HUES64 (cell line): Measurements from ENCODE around the gene MSI2.

Experiments
- H3K27ac ChIP-seq: 2 replicates; pipeline ENCODE4 v1.7.0; 2013; ENCODE audit warnings: low read depth, low read length, inconsistent platforms
- H3K27me3 ChIP-seq: 2 replicates; pipeline ENCODE4 v1.6.1; 2013; ENCODE audit warnings: mild to moderate bottlenecking, low read length; ENCODE audit not compliant: insufficient read depth
- H3K36me3 ChIP-seq: 2 replicates; pipeline ENCODE4 v1.6.1; 2013; ENCODE audit warnings: mild to moderate bottlenecking, low read length; ENCODE audit not compliant: insufficient read depth
- H3K4me1 ChIP-seq: 2 replicates; pipeline ENCODE4 v1.6.1; 2013; ENCODE audit warnings: mild to moderate bottlenecking, low read length, moderate library complexity; ENCODE audit not compliant: insufficient read depth
- H3K4me3 ChIP-seq: 2 replicates; pipeline ENCODE4 v1.5.1; 2013; ENCODE audit warnings: mild to moderate bottlenecking, low read length, moderate library complexity
- H3K9ac ChIP-seq: 2 replicates; pipeline ENCODE4 v1.6.1; 2013; ENCODE audit warnings: mild to moderate bottlenecking, low read depth, low read length
- H3K9me3 ChIP-seq: 2 replicates; pipeline ENCODE4 v1.6.1; 2013; ENCODE audit warnings: low read depth, low read length; ENCODE audit not compliant: insufficient read depth
- WGBS: fragments of 150-250, 120-280 bp; methylation state at CpG from one replicate; pipeline ENCODE4 v1.1.7; 2013; ENCODE audit warnings: missing lambda C conversion rate; 5-methylcytosine and 5-hydroxymethylcytosine counted together

MSI2 gene

GRCh38 chr17:57649731-57650484 lies 393.6 kb downstream of the MSI2 start:
- WGBS: 36% methylated on average over 8 of the region's 8 CpGs

DNA sequence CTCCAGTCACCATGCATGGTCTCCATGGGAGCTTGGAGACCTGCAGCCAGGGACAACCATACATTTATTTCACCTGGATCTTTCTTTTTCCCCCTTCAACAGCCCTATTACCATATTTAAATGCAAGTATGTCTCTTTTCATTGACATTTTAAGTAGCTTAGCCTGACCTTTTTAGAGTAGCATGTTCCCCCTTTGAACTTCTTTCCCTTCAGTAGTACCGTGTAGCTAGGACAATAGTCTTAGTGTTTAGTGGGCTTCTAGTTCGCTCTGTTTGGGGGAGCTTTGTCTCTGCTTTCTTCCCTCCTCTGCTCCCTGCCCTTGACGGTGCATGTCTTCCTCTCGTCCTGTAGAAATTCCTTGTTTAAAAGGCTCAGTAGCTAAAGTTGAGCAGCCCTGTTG lies 394.2 kb downstream of the MSI2 start:
- H3K4me3 ChIP-seq: peak overlapping the region; percentile 25
- 30% methylated on average over 3 of the region's 4 CpGs for WGBS
- no peaks in the 10 kb centered on the region for H3K9me3 ChIP-seq
- H3K27ac ChIP-seq: peak overlapping the region; percentile 90
- no peaks in the 10 kb centered on the region for H3K27me3 ChIP-seq
- H3K4me1 ChIP-seq: peaks cover 28% of the 10 kb centered on the region
- H3K9ac ChIP-seq: peak overlapping the region; percentile 28
- H3K36me3 ChIP-seq: no peaks in the 10 kb centered on the region

More at GRCh38 chr17:57649731-57650484, 393.6 kb downstream of the MSI2 start:
- Histone ChIP-seq H3K27ac (peak overlapping the region; percentile 90), H3K27me3 (no peaks in the 10 kb centered on the region), H3K4me1 (peaks cover 28% of the 10 kb centered on the region), H3K9ac (peak overlapping the region; percentile 35), H3K36me3 (no peaks in the 10 kb centered on the region), H3K9me3 (no peaks in the 10 kb centered on the region), H3K4me3 (peak overlapping the region; percentile 25)

- Histone ChIP-seq H3K4me1 (peaks cover 28% of the 10 kb centered on the region), H3K9ac (no peak overlapping the region), H3K4me3 (no peak overlapping the region), H3K9me3 (no peaks in the 10 kb centered on the region), H3K27me3 (no peaks in the 10 kb centered on the region), H3K36me3 (0 out of 2 replicates have a peak, but pooled peaks cover 4% of the 10 kb centered on the region), H3K27ac (no peak overlapping the region)
- WGBS: 91% methylated on average over 7 of the region's 7 CpGs
Observed at GRCh38 chr17:57651451-57651850, 395.1 kb downstream of the MSI2 start.

DNA sequence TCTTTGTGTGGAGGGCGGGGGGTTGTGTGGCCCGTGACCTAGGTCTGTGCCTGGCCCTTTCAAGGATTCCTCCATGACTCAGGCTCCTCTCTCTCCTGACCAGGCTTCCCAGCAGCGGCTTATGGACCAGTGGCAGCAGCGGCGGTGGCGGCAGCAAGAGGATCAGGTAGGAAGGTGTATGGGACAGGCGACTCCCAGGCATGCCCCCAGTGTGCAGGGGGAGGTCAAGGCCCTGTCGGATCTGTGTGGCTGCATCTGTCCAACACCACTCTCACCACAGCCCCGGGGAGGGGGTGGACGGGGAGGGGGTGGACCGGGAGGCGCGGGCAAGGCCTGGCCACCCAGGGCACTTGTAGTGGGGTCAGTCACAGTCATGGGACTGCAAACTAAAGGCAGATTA lies 395.7 kb downstream of the MSI2 start:
- no peak overlapping the region for H3K4me3 ChIP-seq
- peaks cover 28% of the 10 kb centered on the region for H3K4me1 ChIP-seq
- H3K27me3 ChIP-seq: no peaks in the 10 kb centered on the region
- no peak overlapping the region for H3K9ac ChIP-seq
- H3K9me3 ChIP-seq: no peaks in the 10 kb centered on the region
- no peak overlapping the region for H3K27ac ChIP-seq
- 97% methylated on average over 13 of the region's 13 CpGs for WGBS
- peaks cover 5% of the 10 kb centered on the region; the same call in 1 of the 2 replicates for H3K36me3 ChIP-seq

- H3K9ac ChIP-seq: no peak overlapping the region
- peaks cover 5% of the 10 kb centered on the region; the same call in 1 of the 2 replicates for H3K36me3 ChIP-seq
- peaks cover 28% of the 10 kb centered on the region for H3K4me1 ChIP-seq
- H3K27me3 ChIP-seq: no peaks in the 10 kb centered on the region
- H3K9me3 ChIP-seq: no peaks in the 10 kb centered on the region
- H3K4me3 ChIP-seq: no peak overlapping the region
- WGBS: 93% methylated on average over 4 of the region's 4 CpGs
- H3K27ac ChIP-seq: no peak overlapping the region
Observed at GRCh38 chr17:57652811-57653210, 396.5 kb downstream of the MSI2 start.

DNA sequence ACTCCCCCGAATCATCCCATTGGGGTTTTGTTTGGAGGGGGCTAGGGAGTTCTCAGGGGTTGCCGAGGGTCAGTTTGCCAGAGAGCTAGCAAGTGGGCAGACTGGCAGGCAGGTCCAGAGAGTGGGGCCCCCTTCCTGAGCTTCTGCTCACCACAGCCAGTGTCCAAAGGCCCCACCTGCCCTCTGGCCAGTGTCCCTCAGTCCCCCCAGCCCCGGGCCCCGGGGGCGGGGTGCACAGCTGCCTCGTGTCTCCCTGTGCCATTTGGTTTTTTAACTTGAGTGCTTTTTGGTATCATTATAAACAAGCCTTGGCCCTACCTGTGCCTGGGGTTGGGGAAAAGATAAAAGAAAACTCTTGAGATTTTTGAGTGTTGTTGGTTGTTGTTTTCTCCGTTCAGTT lies 397.0 kb downstream of the MSI2 start:
- Histone ChIP-seq H3K27ac (no peak overlapping the region), H3K4me3 (no peak overlapping the region), H3K36me3 (peaks cover 5% of the 10 kb centered on the region; the same call in 1 of the 2 replicates), H3K27me3 (no peaks in the 10 kb centered on the region), H3K9ac (no peak overlapping the region), H3K4me1 (peaks cover 28% of the 10 kb centered on the region), H3K9me3 (no peaks in the 10 kb centered on the region)
- 96% methylated on average over 6 of the region's 7 CpGs for WGBS

GRCh38 chr17:57654040-57654775 lies 397.9 kb downstream of the MSI2 start:
- Histone ChIP-seq H3K27me3 (no peaks in the 10 kb centered on the region), H3K27ac (no peak overlapping the region), H3K9me3 (no peaks in the 10 kb centered on the region), H3K36me3 (peaks cover 5% of the 10 kb centered on the region; the same call in 1 of the 2 replicates), H3K4me3 (no peak overlapping the region), H3K4me1 (peaks cover 23% of the 10 kb centered on the region), H3K9ac (no peak overlapping the region)
- WGBS: 93% methylated on average over 11 of the region's 11 CpGs

GRCh38 chr17:57655553-57655952 lies 399.2 kb downstream of the MSI2 start:
- 95% methylated on average over 6 of the region's 6 CpGs for WGBS
- H3K4me3 ChIP-seq: no peak overlapping the region
- no peaks in the 10 kb centered on the region for H3K9me3 ChIP-seq
- H3K9ac ChIP-seq: no peak overlapping the region
- H3K27me3 ChIP-seq: no peaks in the 10 kb centered on the region
- no peak overlapping the region for H3K27ac ChIP-seq
- H3K36me3 ChIP-seq: peaks cover 5% of the 10 kb centered on the region; the same call in 1 of the 2 replicates
- peaks cover 10% of the 10 kb centered on the region for H3K4me1 ChIP-seq

DNA sequence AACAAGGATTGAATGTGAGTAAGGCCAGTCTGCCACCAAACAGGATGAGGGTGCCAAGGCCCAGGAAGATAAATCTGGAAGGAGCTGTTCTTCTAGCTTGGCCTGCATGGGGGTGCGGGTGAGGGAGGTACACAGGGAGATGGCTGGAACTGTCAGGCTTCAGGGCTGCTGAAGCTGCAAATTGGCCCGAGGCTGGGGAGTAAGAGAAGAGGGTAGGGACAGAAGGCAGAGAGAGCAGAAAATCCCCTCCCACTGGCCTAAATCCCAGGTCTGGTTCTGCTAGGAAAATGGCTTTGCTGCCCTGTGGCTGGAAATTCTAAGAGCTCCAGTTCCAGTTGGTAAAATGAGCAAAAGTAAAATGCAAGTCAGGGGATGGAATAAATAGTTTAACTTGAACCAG lies 400.9 kb downstream of the MSI2 start:
- peaks cover 15% of the 10 kb centered on the region for H3K4me1 ChIP-seq
- no peaks in the 10 kb centered on the region for H3K9me3 ChIP-seq
- no peaks in the 10 kb centered on the region for H3K27me3 ChIP-seq
- no peak overlapping the region for H3K9ac ChIP-seq
- H3K36me3 ChIP-seq: peaks cover 5% of the 10 kb centered on the region; the same call in 1 of the 2 replicates
- no peak overlapping the region for H3K27ac ChIP-seq
- H3K4me3 ChIP-seq: no peak overlapping the region
- 96% methylated on average over 2 of the region's 2 CpGs for WGBS

DNA sequence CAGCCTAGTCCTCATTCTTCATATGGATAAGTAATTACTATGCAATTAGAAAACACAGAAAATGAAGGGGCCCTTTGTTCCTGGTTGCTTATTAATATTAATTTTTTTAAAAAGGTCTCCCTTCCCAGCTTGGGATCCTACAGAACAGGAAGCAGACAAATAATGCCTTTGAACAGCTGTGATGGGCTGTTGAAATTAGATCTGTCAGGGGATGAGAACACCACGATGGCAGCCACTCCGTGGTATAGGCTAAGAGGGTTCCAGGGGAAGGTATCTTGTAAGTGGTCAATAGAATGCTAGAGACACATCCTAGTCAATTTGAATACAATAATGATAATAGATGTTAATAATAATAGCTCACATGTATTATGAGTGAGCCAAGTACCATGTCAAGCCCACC lies 405.7 kb downstream of the MSI2 start:
- no peak overlapping the region for H3K27ac ChIP-seq
- no peaks in the 10 kb centered on the region; the same call in 1 of the 2 replicates for H3K36me3 ChIP-seq
- peaks cover 51% of the 10 kb centered on the region for H3K4me1 ChIP-seq
- H3K9ac ChIP-seq: no peak overlapping the region
- no peaks in the 10 kb centered on the region for H3K9me3 ChIP-seq
- peak overlapping the region; percentile 56 for H3K4me3 ChIP-seq
- H3K27me3 ChIP-seq: no peaks in the 10 kb centered on the region
- 89% methylated on average over 2 of the region's 2 CpGs for WGBS

- Histone ChIP-seq H3K27ac (peak overlapping the region; percentile 59), H3K9me3 (no peaks in the 10 kb centered on the region), H3K36me3 (no peaks in the 10 kb centered on the region), H3K9ac (peak overlapping the region; percentile 27; the same call in 1 of the 2 replicates), H3K4me1 (peaks cover 51% of the 10 kb centered on the region), H3K4me3 (peak overlapping the region; percentile 56), H3K27me3 (no peaks in the 10 kb centered on the region)
- WGBS: 6% methylated on average over 21 of the region's 21 CpGs
Observed at GRCh38 chr17:57662644-57663308, 406.5 kb downstream of the MSI2 start.
